GM15510 (cell line): ENCODE measurements around the gene NR1H3.

Source experiments
- POLR2A ChIP-seq: IDR thresholded peaks from 3 replicates; pipeline ENCODE4 v1.6.1; 2011; ENCODE audit warnings: borderline replicate concordance; ENCODE audit not compliant: insufficient read length; ENCODE audit errors: extremely low read depth

The NR1H3 gene

GRCh38 chr11:47260366-47260765 lies 2.6 kb downstream of the NR1H3 start:
- TF ChIP-seq POLR2A, result no peak

- no peak for TF ChIP-seq POLR2A
Measured at GRCh38 chr11:47261291-47261800, 3.5 kb downstream of the NR1H3 start.

GRCh38 chr11:47264119-47264518 lies 6.3 kb downstream of the NR1H3 start:
- no peak for TF ChIP-seq POLR2A

GRCh38 chr11:47264521-47264920 lies 6.7 kb downstream of the NR1H3 start:
- TF ChIP-seq POLR2A, result no peak

DNA sequence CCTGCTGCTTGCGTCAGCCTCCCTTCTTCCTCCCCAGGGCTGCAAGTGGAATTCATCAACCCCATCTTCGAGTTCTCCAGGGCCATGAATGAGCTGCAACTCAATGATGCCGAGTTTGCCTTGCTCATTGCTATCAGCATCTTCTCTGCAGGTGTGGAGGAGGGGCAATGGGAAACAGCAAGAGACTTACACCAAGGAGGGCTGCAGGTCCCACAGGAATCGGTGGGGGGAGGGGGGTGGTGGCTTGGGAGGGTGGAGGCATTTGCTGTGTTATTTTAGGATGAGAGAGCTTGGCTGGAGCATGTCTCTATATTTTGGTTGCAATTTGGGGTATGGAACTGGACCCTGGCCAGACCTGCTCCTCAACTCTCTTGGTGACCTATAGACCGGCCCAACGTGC lies 10.1 kb downstream of the NR1H3 start:
- no peak for TF ChIP-seq POLR2A

- no peak for TF ChIP-seq POLR2A
Measured at GRCh38 chr11:47268448-47269001, 10.7 kb downstream of the NR1H3 start.

- no peak for TF ChIP-seq POLR2A
Measured at GRCh38 chr11:47269002-47269828, 11.4 kb downstream of the NR1H3 start.

GRCh38 chr11:47269829-47270305 lies 12.1 kb downstream of the NR1H3 start, which contains the start of gene MADD:
TSS of gene MADD (plus strand) at chr11:47270133.
- peak; percentile 91 for TF ChIP-seq POLR2A

GRCh38 chr11:47270331-47271271 lies 12.8 kb downstream of the NR1H3 start:
- no peak for TF ChIP-seq POLR2A

- no peak for TF ChIP-seq POLR2A
Measured at GRCh38 chr11:47271328-47271727, 13.5 kb downstream of the NR1H3 start.

GRCh38 chr11:47271961-47272661 lies 14.3 kb downstream of the NR1H3 start:
- no peak for TF ChIP-seq POLR2A

GRCh38 chr11:47272706-47273105 lies 14.9 kb downstream of the NR1H3 start:
- TF ChIP-seq POLR2A, result no peak

- no peak for TF ChIP-seq POLR2A
Measured at GRCh38 chr11:47274495-47275235, 16.9 kb downstream of the NR1H3 start.
